Measurements from ENCODE around the gene ANO1. TPM values are rescaled to one million over a fixed set of nuclear protein-coding genes. Genes with fewer than 3 reads are reported as not detected.

ANO1 gene
- polyA plus RNA-seq, 2 of the 4 experiments (the other 2 are of a cell fraction), result 0.27 to 0.44 TPM

DNA sequence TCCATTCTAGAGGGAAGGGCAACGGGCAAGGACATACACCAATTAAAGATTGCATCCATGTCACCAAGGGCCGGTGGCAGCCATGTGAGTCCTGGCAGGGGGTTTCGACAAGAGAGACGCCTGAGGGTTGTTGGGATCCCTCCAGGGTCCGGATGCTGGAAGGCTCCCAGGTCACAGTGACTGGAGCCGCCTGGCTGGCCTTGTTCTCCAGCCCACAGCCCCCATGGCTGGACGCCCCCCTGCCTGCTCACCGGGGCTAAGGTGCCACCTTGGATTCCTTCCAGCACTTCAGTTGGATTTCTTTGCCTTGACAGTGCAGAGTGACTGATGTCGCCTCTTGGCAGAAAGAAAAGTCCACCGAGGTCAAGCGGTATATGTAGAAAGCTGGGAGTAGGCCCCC, 42.6 kb downstream of the ANO1 start:
- DNase-seq (ENCODE audit: low read depth in 1 of 2, low spot score in 1 of 2), result no peak
- H3K4me3 ChIP-seq, result no peak overlapping the region
- WGBS (ENCODE audit: missing lambda C conversion rate), result 74% methylated on average over 10 of the region's 11 CpGs
- no peaks in the 10 kb centered on the region for H3K9me3 ChIP-seq
- no peak for FAIRE-seq
- POLR2A ChIA-PET, result no interaction called here
- no peak for ATAC-seq
- H3K4me1 ChIP-seq, result no peaks in the 10 kb centered on the region
- no peak for TF ChIP-seq CBX2 (IDR thresholded peaks at IDR 0.05; ENCODE audit: borderline replicate concordance, low read depth)
- TF ChIP-seq CEBPB (IDR thresholded peaks at IDR 0.05), result no peak
- TF ChIP-seq CTCF (IDR thresholded peaks at IDR 0.05), result no peak
- TF ChIP-seq, protein P1, sequence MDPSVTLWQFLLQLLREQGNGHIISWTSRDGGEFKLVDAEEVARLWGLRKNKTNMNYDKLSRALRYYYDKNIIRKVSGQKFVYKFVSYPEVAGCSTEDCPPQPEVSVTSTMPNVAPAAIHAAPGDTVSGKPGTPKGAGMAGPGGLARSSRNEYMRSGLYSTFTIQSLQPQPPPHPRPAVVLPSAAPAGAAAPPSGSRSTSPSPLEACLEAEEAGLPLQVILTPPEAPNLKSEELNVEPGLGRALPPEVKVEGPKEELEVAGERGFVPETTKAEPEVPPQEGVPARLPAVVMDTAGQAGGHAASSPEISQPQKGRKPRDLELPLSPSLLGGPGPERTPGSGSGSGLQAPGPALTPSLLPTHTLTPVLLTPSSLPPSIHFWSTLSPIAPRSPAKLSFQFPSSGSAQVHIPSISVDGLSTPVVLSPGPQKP (IDR thresholded peaks at IDR 0.05; ENCODE audit: low read depth, low read length), result no peak
- TF ChIP-seq CHD4 (IDR thresholded peaks at IDR 0.05; ENCODE audit: borderline replicate concordance), result no peak
- TF ChIP-seq BHLHE40 (IDR thresholded peaks at IDR 0.05; ENCODE audit: low read depth, low read length), result no peak
- no peak for TF ChIP-seq KDM1A (IDR thresholded peaks at IDR 0.05; ENCODE audit: low read depth)
- TF ChIP-seq HDAC2 (IDR thresholded peaks at IDR 0.05), result no peak
- H3K27ac ChIP-seq, result no peak overlapping the region
- H3K4me2 ChIP-seq, result no peak overlapping the region
- CTCF ChIA-PET, result no interaction called here

DNA sequence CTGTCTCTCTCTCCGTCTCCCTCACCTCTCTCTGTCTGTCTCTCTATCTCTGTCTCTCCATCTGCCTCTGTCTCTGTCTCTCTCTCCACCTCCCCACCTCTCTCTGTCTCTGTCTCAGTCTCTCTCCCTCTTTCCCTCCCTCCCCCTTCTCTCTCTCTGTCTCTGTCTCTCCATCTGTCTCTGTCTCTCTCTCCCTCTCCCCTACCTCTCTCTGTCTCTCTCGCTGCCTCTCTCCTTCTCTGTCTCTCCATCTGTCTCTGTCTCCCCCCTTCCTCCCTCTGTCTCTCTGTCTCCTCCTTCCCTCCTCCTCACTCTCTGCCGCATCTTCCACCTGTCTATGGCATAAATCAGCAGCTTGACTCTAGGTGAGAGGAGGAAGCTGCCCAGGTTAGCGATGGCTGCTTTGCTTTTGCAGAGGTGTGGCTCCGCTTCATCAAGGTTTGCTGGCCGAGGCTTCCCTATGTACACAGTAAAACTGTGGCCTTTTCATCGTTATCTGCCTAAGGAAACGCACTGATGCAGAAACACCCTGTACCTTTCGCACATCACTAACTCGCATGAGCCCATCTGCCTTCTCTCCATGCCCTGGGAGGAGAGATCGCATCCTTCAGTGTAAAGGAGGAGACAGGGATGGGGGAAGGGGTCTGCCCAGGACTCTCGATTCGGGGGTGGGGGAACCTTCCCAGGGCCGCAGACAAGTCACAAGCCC, 44.5 kb downstream of the ANO1 start:
- Histone ChIP-seq H3K4me3 (no peak overlapping the region), H3K27ac (no peak overlapping the region), H3K4me1 (peaks cover 2% of the 10 kb centered on the region; the same call in 1 of the 3 replicates), H3K9me3 (no peaks in the 10 kb centered on the region), H3K4me2 (no peak overlapping the region)
- 63% methylated on average over 13 of the region's 14 CpGs for WGBS (ENCODE audit: missing lambda C conversion rate)
- TF ChIP-seq FOSB (CRISPR knock-in tag; IDR thresholded peaks at IDR 0.05), result no peak
- no peak for TF ChIP-seq HOXB5 (CRISPR knock-in tag; IDR thresholded peaks at IDR 0.05)
- no peak for TF ChIP-seq KDM5A (IDR thresholded peaks at IDR 0.05)
- TF ChIP-seq, protein P2, sequence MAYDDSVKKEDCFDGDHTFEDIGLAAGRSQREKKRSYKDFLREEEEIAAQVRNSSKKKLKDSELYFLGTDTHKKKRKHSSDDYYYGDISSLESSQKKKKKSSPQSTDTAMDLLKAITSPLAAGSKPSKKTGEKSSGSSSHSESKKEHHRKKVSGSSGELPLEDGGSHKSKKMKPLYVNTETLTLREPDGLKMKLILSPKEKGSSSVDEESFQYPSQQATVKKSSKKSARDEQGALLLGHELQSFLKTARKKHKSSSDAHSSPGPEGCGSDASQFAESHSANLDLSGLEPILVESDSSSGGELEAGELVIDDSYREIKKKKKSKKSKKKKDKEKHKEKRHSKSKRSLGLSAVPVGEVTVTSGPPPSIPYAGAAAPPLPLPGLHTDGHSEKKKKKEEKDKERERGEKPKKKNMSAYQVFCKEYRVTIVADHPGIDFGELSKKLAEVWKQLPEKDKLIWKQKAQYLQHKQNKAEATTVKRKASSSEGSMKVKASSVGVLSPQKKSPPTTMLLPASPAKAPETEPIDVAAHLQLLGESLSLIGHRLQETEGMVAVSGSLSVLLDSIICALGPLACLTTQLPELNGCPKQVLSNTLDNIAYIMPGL (CRISPR knock-in tag; IDR thresholded peaks at IDR 0.05; ENCODE audit: borderline replicate concordance), result no peak
- TF ChIP-seq, protein P3, sequence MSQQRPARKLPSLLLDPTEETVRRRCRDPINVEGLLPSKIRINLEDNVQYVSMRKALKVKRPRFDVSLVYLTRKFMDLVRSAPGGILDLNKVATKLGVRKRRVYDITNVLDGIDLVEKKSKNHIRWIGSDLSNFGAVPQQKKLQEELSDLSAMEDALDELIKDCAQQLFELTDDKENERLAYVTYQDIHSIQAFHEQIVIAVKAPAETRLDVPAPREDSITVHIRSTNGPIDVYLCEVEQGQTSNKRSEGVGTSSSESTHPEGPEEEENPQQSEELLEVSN (IDR thresholded peaks at IDR 0.05; ENCODE audit: borderline replicate concordance, low read depth), result no peak
- no peak for TF ChIP-seq CEBPB (IDR thresholded peaks at IDR 0.05)
- TF ChIP-seq MAZ (IDR thresholded peaks at IDR 0.05; ENCODE audit: borderline replicate concordance, low read depth, low read length), result no peak
- TF ChIP-seq MAX (IDR thresholded peaks at IDR 0.05), result no peak
- no peak for TF ChIP-seq NFE2L2 (conservative IDR thresholded peaks at IDR 0.05; ENCODE audit: low read length)
- FAIRE-seq, result no peak
- peak; percentile 55 to 57 for ATAC-seq
- ChIA-PET CTCF (no interaction called here), POLR2A (no interaction called here)
- DNase-seq (ENCODE audit: low read depth in 1 of 2, low spot score in 1 of 2), result no peak

DNA sequence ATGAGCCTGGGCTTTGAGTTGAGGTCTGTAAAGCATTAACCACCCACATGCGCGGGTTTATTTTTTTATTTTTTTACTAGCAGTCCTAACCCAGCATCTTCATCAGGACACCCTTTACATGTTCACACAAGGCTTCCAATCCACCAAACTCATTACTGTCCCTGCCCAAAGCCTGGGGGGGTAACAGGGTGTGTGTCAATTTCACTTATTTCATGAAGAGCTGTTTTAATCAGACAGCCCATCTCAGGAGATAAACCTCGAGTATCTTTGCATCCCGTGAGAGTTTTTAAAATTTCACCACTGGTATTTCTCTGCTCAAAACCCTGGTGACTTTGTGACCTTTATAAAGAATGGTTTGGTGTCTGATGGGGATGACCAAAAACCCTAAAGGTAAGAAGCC, 45.6 kb downstream of the ANO1 start:
- WGBS (ENCODE audit: missing lambda C conversion rate), result 67% methylated on average over 4 of the region's 4 CpGs
- POLR2A ChIA-PET, result no interaction called here
- CTCF ChIA-PET, result interaction anchor here (1.1 to 1.4 kb wide), 2 partner anchors 12 to 205 kb away, joined by 3 to 5 read pairs; no protein-coding TSS in a partner anchor
- DNase-seq (ENCODE audit: low read depth in 1 of 2, low spot score in 1 of 2) (no peak), FAIRE-seq (no peak), ATAC-seq (no peak)
- peaks cover 12% of the 10 kb centered on the region for H3K4me1 ChIP-seq
- TF ChIP-seq TFCP2L1 (CRISPR knock-in tag; IDR thresholded peaks at IDR 0.05), result no peak
- no peak for TF ChIP-seq HES2 (IDR thresholded peaks at IDR 0.05)
- no peak for TF ChIP-seq FOSL2 (IDR thresholded peaks at IDR 0.05)
- no peak for TF ChIP-seq FOSL2 (CRISPR knock-in tag; IDR thresholded peaks at IDR 0.05)
- TF ChIP-seq CTCF (IDR thresholded peaks at IDR 0.05), result no peak
- no peak for TF ChIP-seq ZFP36 (IDR thresholded peaks at IDR 0.05; ENCODE audit: borderline replicate concordance, partially characterized antibody)
- TF ChIP-seq, protein P1 (IDR thresholded peaks at IDR 0.05; ENCODE audit: low read depth, low read length), result no peak
- no peak for TF ChIP-seq CHD4 (IDR thresholded peaks at IDR 0.05; ENCODE audit: borderline replicate concordance)
- TF ChIP-seq RNF2 (IDR thresholded peaks at IDR 0.05; ENCODE audit: borderline replicate concordance, low read depth), result no peak
- H3K4me2 ChIP-seq, result no peak overlapping the region
- no peak overlapping the region for H3K27ac ChIP-seq
- no peak overlapping the region for H3K4me3 ChIP-seq
- no peaks in the 10 kb centered on the region for H3K9me3 ChIP-seq

Measured in A549 (cell line).